MCF 10A (cell line): Measurements from ENCODE around the gene YPEL2. TPM values are rescaled to one million over a fixed set of nuclear protein-coding genes. Genes with fewer than 3 reads are reported as not detected.

ENCODE experiments used
- BruUV-seq: library from RNA; stranded (reverse); fragments of 400-500 nt; replicated peaks from 2 replicates; lab custom pipeline; 2021; lab: Mats Ljungman, UMichigan
- CTCF ChIA-PET: fragments of 300-600 bp; sonication (Branson Sonifier 250); formaldehyde crosslinking; extraction: SDS; loops from one replicate; lab custom pipeline; 2021; ENCODE audit warnings: antibody characterized with exemption, inconsistent platforms; lab: Yijun Ruan, JAX
- POLR2A ChIA-PET: fragments of 300-600, 350-650 bp; sonication (Branson Sonifier 250); formaldehyde crosslinking; extraction: SDS; loops from one replicate; lab custom pipeline; 2020; ENCODE audit warnings: antibody characterized with exemption, inconsistent platforms; lab: Yijun Ruan, JAX
- DNase-seq: peaks from one replicate; pipeline ENCODE4 v3.0.0-alpha.2; 2018; ENCODE audit not compliant: unreplicated experiment
- H3K27ac Mint-ChIP-seq: one replicate; pipeline ENCODE4 v1.8.0; 2022; ENCODE audit warnings: mild to moderate bottlenecking, low read depth, mixed read lengths; ENCODE audit not compliant: unreplicated experiment
- H3K27me3 Mint-ChIP-seq: one replicate; pipeline ENCODE4 v1.8.0; 2022; ENCODE audit warnings: mixed read lengths; ENCODE audit not compliant: insufficient read depth, unreplicated experiment
- H3K36me3 Mint-ChIP-seq: one replicate; pipeline ENCODE4 v1.8.0; 2022; ENCODE audit warnings: mild to moderate bottlenecking, moderate library complexity, mixed read lengths; ENCODE audit not compliant: insufficient read depth, unreplicated experiment
- H3K4me1 Mint-ChIP-seq: one replicate; pipeline ENCODE4 v1.8.0; 2022; ENCODE audit warnings: mixed read lengths; ENCODE audit not compliant: insufficient read depth, unreplicated experiment
- H3K4me3 Mint-ChIP-seq: one replicate; pipeline ENCODE4 v1.8.0; 2022; ENCODE audit warnings: mild to moderate bottlenecking, moderate library complexity, mixed read lengths; ENCODE audit not compliant: unreplicated experiment
- H3K9me3 Mint-ChIP-seq: one replicate; pipeline ENCODE4 v1.8.0; 2022; ENCODE audit warnings: mixed read lengths; ENCODE audit not compliant: unreplicated experiment
- CTCF ChIP-seq: fragments of 200-600 bp; IDR thresholded peaks from one replicate; pipeline ENCODE4 v1.8.0; 2022; ENCODE audit warnings: antibody characterized with exemption, mild to moderate bottlenecking; ENCODE audit not compliant: unreplicated experiment
- intact Hi-C: fragments of 100-400 bp; cut with micrococcal nuclease; formaldehyde crosslinking; loops from 2 replicates; pipeline ENCODE4 v1.14.1; 2022
- total RNA-seq: library from RNA; stranded (reverse); gene quantifications from 2 replicates; pipeline ENCODE4 v1.2.3, GENCODE V29; 2022

YPEL2 gene
- total RNA-seq, 1 experiment from 2014 or later = 2.1 TPM

GRCh38 chr17:59423903-59424302 is 92.4 kb downstream of the YPEL2 start:
- Mint-ChIP-seq H3K27ac (no peak overlapping the region), H3K9me3 (no peaks in the 10 kb centered on the region), H3K4me1 (peaks cover 8% of the 10 kb centered on the region), H3K36me3 (no peaks in the 10 kb centered on the region), H3K4me3 (no peak overlapping the region), H3K27me3 (no peaks in the 10 kb centered on the region)
- no peak for TF ChIP-seq CTCF
- CTCF ChIA-PET = interaction anchor here (1.0 to 1.2 kb wide), 2 partner anchors 16 to 18 kb away, joined by 3 to 7 read pairs; no protein-coding TSS in a partner anchor
- intact Hi-C loops = no loop called here
- BruUV-seq = no TSS peak
- DNase-seq = no peak
- POLR2A ChIA-PET = interaction anchor here (0.7 kb wide), 2 partner anchors 55 to 62 kb away, joined by 3 to 4 read pairs; no protein-coding TSS in a partner anchor

- no peak for TF ChIP-seq CTCF
- no peak overlapping the region for H3K4me3 Mint-ChIP-seq
- peaks cover 8% of the 10 kb centered on the region for H3K4me1 Mint-ChIP-seq
- H3K27ac Mint-ChIP-seq = no peak overlapping the region
- POLR2A ChIA-PET = interaction anchor here (0.7 to 2.1 kb wide), 3 partner anchors 11 to 62 kb away, joined by 3 to 5 read pairs (median 4); no protein-coding TSS in a partner anchor
- intact Hi-C loops = no loop called here
- no peaks in the 10 kb centered on the region for H3K27me3 Mint-ChIP-seq
- no peaks in the 10 kb centered on the region for H3K36me3 Mint-ChIP-seq
- no peak for DNase-seq
- CTCF ChIA-PET = no interaction called here
- no peaks in the 10 kb centered on the region for H3K9me3 Mint-ChIP-seq
- no TSS peak for BruUV-seq
Measured at GRCh38 chr17:59424331-59424730, 92.9 kb downstream of the YPEL2 start.

- Mint-ChIP-seq H3K4me3 (no peak overlapping the region), H3K27ac (no peak overlapping the region), H3K36me3 (no peaks in the 10 kb centered on the region), H3K4me1 (peaks cover 8% of the 10 kb centered on the region), H3K9me3 (no peaks in the 10 kb centered on the region), H3K27me3 (no peaks in the 10 kb centered on the region)
- BruUV-seq = no TSS peak
- no peak for TF ChIP-seq CTCF
- intact Hi-C loops = no loop called here
- ChIA-PET CTCF (interaction anchor here (0.9 to 1.6 kb wide), 2 partner anchors 9 to 93 kb away, joined by 3 to 5 read pairs; no protein-coding TSS in a partner anchor), POLR2A (interaction anchor here (0.8 to 2.1 kb wide), 2 partner anchors 10 to 92 kb away, joined by 3 to 5 read pairs; no protein-coding TSS in a partner anchor)
- no peak for DNase-seq
Measured at GRCh38 chr17:59425085-59425931, 93.9 kb downstream of the YPEL2 start.

GRCh38 chr17:59426031-59426430 is 94.6 kb downstream of the YPEL2 start:
- TF ChIP-seq CTCF = no peak
- Mint-ChIP-seq H3K36me3 (no peaks in the 10 kb centered on the region), H3K27me3 (no peaks in the 10 kb centered on the region), H3K9me3 (no peaks in the 10 kb centered on the region), H3K27ac (no peak overlapping the region), H3K4me1 (peaks cover 8% of the 10 kb centered on the region), H3K4me3 (no peak overlapping the region)
- POLR2A ChIA-PET = interaction anchor here (0.5 to 2.1 kb wide), 5 partner anchors 9 to 1222 kb away, joined by 3 to 5 read pairs (median 3); no protein-coding TSS in a partner anchor
- BruUV-seq = no TSS peak
- intact Hi-C loops = no loop called here
- CTCF ChIA-PET = interaction anchor here (0.9 to 1.6 kb wide), 3 partner anchors 9 to 92 kb away, joined by 3 to 10 read pairs (median 5); no protein-coding TSS in a partner anchor
- no peak for DNase-seq
